Measurements from ENCODE around the gene ABCE1. TPM values are rescaled to one million over a fixed set of nuclear protein-coding genes. Genes with fewer than 3 reads are reported as not detected.

ABCE1 gene
- polyA plus RNA-seq, 1 donor (not counting 4 experiments of a cell fraction or from before 2014, with no cell fraction given) = 110 TPM

DNA sequence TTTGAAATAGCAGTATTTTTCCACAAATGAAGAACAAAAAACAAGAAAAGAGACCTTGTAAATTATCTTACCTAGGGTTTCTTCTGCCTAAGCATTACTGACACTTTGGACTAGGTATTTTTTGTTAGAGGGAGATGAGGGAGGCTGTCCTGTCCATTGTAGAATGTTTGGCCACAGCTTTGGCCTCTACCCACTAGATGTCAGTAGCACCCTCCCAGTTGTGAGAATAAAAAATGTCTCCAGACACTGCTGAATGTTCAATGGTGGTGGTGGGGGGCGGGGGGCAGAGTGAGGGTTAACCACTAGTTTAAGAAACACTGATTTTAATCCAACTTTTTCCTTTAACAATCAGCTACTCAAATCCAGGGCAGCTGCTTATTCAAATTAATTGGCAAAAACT is 56.5 kb downstream of the ABCE1 start:
- Histone ChIP-seq H3K36me3 (ENCODE audit: control insufficient read depth in 2 of 2, extremely low read depth in 1 of 2, insufficient read depth in 2 of 2, low read length in 2 of 2) (peaks cover 6 to 10% of the 10 kb centered on the region in 2 experiments), H3K9me1 (ENCODE audit: control insufficient read depth, extremely low read depth, insufficient read depth, low read length) (no peaks in the 10 kb centered on the region), H3K9me3 (ENCODE audit: control insufficient read depth, low read depth, low read length) (no peaks in the 10 kb centered on the region), H3K4me3 (ENCODE audit: control insufficient read depth in 2 of 3, extremely low read depth in 1 of 3, insufficient read depth in 2 of 3, low read depth in 1 of 3, low read length in 3 of 3) (no peak overlapping the region), H3K9ac (ENCODE audit: control insufficient read depth, extremely low read depth, insufficient read depth, low read length) (no peak overlapping the region), H3K4me2 (ENCODE audit: control insufficient read depth, extremely low read depth, insufficient read depth, low read depth, low read length) (no peak overlapping the region), H3K4me1 (ENCODE audit: control insufficient read depth, extremely low read depth, insufficient read depth, low read length) (no peaks in the 10 kb centered on the region), H2AFZ (ENCODE audit: control insufficient read depth, low read length) (no peak overlapping the region), H3K27me3 (ENCODE audit: control insufficient read depth, extremely low read depth, insufficient read depth, low read length) (no peaks in the 10 kb centered on the region), H4K20me1 (ENCODE audit: control insufficient read depth, extremely low read depth, insufficient read depth, low read length) (no peaks in the 10 kb centered on the region), H3K27ac (ENCODE audit: control insufficient read depth, insufficient read depth, low read length) (no peak overlapping the region), H3K79me2 (ENCODE audit: control insufficient read depth, insufficient read depth, low read length) (peaks cover 5% of the 10 kb centered on the region)
- FAIRE-seq (no peak), DNase-seq (ENCODE audit: low read depth, low spot score) (no peak)
- TF ChIP-seq, protein P1, sequence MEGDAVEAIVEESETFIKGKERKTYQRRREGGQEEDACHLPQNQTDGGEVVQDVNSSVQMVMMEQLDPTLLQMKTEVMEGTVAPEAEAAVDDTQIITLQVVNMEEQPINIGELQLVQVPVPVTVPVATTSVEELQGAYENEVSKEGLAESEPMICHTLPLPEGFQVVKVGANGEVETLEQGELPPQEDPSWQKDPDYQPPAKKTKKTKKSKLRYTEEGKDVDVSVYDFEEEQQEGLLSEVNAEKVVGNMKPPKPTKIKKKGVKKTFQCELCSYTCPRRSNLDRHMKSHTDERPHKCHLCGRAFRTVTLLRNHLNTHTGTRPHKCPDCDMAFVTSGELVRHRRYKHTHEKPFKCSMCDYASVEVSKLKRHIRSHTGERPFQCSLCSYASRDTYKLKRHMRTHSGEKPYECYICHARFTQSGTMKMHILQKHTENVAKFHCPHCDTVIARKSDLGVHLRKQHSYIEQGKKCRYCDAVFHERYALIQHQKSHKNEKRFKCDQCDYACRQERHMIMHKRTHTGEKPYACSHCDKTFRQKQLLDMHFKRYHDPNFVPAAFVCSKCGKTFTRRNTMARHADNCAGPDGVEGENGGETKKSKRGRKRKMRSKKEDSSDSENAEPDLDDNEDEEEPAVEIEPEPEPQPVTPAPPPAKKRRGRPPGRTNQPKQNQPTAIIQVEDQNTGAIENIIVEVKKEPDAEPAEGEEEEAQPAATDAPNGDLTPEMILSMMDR (optimal IDR thresholded peaks at IDR 0.05 in 1 of 3, IDR thresholded peaks at IDR 0.05 in 1 of 3, conservative IDR thresholded peaks at IDR 0.05 in 1 of 3; ENCODE audit: extremely low read depth in 1 of 3, insufficient read depth in 2 of 3, low read length in 3 of 3) = peak; percentile 24 to 64 (median 47)
- TF ChIP-seq EZH2 (IDR thresholded peaks at IDR 0.05; ENCODE audit: low read length) = no peak
- dilution Hi-C loops (cut with MboI; ENCODE audit: extremely low pct_ligation_motif_present, low sequenced_read_pairs) = no loop called here

DNA sequence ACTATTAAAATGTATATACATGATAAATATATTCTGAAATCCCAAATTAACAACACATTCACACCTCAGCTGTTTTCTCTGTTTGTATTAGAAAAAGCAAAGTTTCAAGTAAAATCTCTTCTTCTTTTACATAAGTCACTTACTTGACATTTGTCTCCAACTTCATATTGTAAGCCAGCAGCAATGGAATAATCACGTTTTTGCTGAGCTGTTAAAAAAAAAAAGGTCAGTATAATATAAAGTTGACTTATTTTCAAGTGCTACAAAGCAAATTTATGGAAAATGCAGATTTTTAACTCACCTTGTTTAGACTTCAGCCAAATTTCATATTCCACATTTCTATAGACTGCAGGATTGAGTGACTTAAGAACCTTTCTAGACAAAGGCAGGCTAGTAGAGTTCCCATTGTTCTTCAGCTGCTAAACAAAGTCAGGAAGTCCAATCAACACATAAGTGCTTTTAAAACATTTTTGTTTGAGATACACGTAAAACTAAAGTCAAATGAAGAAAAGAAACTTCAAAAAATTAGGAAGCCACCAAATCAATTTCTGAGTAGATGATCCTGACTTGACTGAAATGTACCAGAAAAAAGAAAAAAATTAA is 57.3 kb downstream of the ABCE1 start:
- DNase-seq (ENCODE audit: low read depth, low spot score) (no peak), FAIRE-seq (no peak)
- Histone ChIP-seq H3K9me3 (ENCODE audit: control insufficient read depth, low read depth, low read length) (no peaks in the 10 kb centered on the region), H3K27ac (ENCODE audit: control insufficient read depth, insufficient read depth, low read length) (no peak overlapping the region), H3K4me1 (ENCODE audit: control insufficient read depth, extremely low read depth, insufficient read depth, low read length) (no peaks in the 10 kb centered on the region), H3K9me1 (ENCODE audit: control insufficient read depth, extremely low read depth, insufficient read depth, low read length) (no peaks in the 10 kb centered on the region), H2AFZ (ENCODE audit: control insufficient read depth, low read length) (no peak overlapping the region), H3K79me2 (ENCODE audit: control insufficient read depth, insufficient read depth, low read length) (peaks cover 8% of the 10 kb centered on the region), H3K4me2 (ENCODE audit: control insufficient read depth, extremely low read depth, insufficient read depth, low read depth, low read length) (no peak overlapping the region), H3K4me3 (ENCODE audit: control insufficient read depth in 2 of 3, extremely low read depth in 1 of 3, insufficient read depth in 2 of 3, low read depth in 1 of 3, low read length in 3 of 3) (no peak overlapping the region), H3K36me3 (ENCODE audit: control insufficient read depth in 2 of 2, extremely low read depth in 1 of 2, insufficient read depth in 2 of 2, low read length in 2 of 2) (peaks cover 4 to 10% of the 10 kb centered on the region in 2 experiments), H4K20me1 (ENCODE audit: control insufficient read depth, extremely low read depth, insufficient read depth, low read length) (no peaks in the 10 kb centered on the region), H3K27me3 (ENCODE audit: control insufficient read depth, extremely low read depth, insufficient read depth, low read length) (no peaks in the 10 kb centered on the region), H3K9ac (ENCODE audit: control insufficient read depth, extremely low read depth, insufficient read depth, low read length) (no peak overlapping the region)
- TF ChIP-seq, protein P1 (optimal IDR thresholded peaks at IDR 0.05 in 1 of 3, IDR thresholded peaks at IDR 0.05 in 1 of 3, conservative IDR thresholded peaks at IDR 0.05 in 1 of 3; ENCODE audit: extremely low read depth in 1 of 3, insufficient read depth in 2 of 3, low read length in 3 of 3) = no peak
- no peak for TF ChIP-seq EZH2 (IDR thresholded peaks at IDR 0.05; ENCODE audit: low read length)
- dilution Hi-C loops (cut with MboI; ENCODE audit: extremely low pct_ligation_motif_present, low sequenced_read_pairs) = no loop called here
